ENCODE results near the gene TEKT3.

TEKT3 gene

GRCh38 chr17:15263680-15264079, 77.7 kb downstream of the TEKT3 start:
- no peak for DNase-seq (ENCODE audit: low spot score)

DNA sequence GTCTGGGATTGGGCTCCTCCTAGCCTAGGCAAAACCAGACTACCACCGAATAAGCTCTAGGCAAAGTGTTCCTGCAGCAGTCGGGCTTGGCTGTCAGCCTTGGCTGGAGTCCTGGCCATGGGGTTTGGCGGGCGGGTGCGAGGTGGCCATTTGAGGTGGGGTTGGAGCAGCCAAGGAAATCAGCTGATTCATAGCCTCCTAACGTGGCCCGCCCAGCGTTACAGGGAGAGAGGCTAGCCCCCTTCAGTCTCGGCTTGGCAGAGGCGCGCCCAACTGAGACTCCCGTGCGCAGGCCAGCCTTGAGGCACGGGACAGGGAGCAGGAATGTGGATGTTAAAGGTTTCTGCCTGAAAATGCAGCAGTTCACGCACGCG, 78.2 kb downstream of the TEKT3 start:
- DNase-seq (ENCODE audit: low spot score), result no peak

- no peak for DNase-seq (ENCODE audit: low spot score)
Measured at GRCh38 chr17:15262291-15263205, 78.8 kb downstream of the TEKT3 start.

DNA sequence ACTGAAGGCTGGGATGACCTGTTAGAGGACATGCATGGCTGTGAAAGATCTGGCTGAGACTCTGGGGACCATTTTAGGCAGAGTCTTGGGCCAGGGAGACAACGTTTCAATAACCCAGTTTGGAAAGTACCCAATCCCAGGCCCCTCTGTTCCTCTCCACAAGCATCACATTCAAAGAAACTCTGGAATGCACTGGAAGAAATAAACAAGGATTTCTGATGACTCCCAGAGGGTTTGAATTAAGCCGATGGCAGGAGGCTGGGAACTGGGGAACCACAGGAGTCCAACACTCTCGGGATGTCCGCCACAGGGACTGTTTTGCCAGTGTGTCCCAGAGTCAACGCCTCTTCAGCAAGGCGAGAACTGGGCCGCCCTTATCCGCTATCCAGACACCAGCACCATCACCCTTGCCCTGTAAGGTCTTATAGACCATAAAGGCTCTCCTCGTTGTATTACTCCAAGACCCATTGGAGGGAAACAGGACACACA, 79.6 kb downstream of the TEKT3 start:
- no peak for DNase-seq (ENCODE audit: low spot score)

DNA sequence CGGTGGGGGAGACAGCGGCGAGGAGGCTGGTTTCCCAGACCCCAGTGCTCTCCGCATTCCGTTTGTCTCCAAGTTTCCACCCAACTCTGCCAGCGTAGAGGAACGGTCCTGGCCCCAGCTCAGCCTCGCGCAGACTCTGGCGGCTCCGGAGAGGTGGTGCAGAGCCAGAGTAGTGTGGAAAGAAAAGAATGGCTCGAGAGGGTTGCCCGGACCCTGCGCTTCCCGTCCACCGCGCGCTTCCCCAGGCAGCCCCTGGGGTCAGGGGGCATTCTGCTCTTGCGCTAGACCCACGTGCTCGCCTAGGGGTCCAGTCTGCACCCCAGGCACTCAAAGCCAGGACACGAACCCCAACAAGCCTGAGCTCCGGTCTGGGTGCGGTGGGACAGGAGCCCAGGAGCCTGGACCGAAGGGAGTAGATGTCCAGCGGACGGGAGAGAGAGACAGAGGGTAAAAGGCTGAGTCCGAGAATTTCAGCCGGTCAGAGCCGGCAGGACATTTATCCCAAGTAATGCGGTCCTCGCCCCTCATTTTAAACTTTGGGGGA, 80.1 kb downstream of the TEKT3 start:
- no peak for DNase-seq (ENCODE audit: low spot score)

- peak; percentile 56 for DNase-seq (ENCODE audit: low spot score)
Measured at GRCh38 chr17:15260376-15261257, 80.8 kb downstream of the TEKT3 start.

DNA sequence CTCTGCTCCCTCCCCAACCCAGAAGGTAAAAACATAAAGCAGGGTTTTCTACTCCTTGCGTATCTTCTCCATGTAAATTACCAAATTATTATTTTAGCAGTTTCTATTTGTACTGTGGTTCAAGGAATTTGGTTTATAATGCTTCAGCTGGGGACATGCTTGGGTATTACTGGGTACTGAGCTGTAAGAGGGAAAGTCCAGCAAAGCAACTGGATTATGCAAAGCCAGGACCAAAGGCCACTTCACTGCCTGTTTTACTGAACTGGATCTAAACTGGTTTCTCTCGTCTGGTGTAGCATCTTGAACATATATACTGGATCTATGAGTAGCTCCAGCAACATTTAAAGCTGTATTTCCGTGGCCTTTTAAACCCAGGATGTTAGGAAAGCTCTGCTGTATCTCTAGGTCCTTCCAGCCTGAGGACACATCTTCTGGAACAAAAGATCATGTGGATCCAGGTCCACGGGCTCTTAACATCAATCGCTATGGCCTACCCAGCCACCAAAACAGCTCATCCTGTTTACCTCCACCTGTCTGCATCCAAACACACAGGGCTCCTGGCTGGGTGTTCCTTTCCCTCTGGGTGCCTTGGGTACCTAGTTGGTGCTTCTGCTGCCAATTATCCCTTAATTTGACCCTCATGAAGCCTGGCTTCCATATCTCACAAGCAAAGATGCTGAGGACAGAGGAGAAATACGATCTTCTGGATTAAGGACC, 83.4 kb downstream of the TEKT3 start:
- no peak for DNase-seq (ENCODE audit: low spot score)

DNA sequence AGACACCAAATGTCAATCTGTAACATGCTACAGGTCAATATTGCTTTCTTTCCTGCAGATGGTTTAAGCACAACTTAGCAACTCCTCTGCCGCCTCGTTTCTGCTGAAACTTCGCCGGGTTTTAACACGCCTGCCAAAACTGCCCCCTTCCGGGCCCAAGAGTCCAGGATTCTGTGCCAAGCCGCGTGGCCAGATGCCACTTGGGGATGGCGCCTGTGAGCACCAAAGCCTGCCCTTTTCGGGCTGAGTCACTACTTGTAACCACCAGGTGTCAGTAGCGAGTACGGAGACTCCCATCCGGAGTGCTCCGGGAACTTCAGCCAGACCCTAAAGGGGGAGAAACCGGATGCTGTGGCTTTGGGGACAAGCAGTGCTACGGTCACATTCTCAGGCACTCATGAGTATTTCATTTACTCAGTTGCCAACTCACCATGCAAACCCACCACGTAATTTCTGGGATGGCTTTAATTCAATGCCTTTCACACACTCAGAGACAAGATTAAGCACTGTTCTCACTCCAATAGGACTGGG, 84.1 kb downstream of the TEKT3 start:
- peak; percentile 80 for DNase-seq (ENCODE audit: low spot score)

DNA sequence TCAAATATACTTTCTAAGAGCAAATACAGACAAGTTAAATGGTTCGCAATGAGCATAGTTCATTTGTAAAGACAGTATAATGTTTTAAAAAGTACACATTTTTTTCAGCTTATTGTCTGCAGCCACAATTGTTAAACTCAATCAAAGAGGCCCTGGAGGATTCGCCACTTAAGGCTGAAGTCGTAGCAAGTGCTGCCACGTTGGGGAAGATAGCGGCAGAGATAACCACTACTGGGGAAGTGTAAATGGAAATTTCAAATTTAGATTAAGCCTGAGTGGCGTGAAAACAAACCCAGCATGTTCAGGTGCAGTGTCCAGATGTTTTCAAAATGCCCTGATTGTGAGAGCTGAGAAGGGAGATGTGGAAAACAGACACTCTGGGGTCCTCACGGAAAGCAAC, 84.7 kb downstream of the TEKT3 start:
- DNase-seq (ENCODE audit: low spot score), result no peak

- DNase-seq (ENCODE audit: low spot score), result no peak
Measured at GRCh38 chr17:15255713-15256454, 85.5 kb downstream of the TEKT3 start.

All from activated CD4-positive, alpha-beta T cell treated with anti-CD3 and anti-CD28 coated beads, Interleukin-2, Interleukin-4, amounts not matched to agents 100 ng/mL and 50 ng/mL, durations not matched to agents 16 hours and 8 hours (primary cell).